ENCODE results near the gene ANP32D.
"Not testable (repeated sequence)": the region's sequence is repeated elsewhere in the genome, so short reads cannot be mapped to it uniquely, and the experiment has no call there.

ANP32D gene

DNA sequence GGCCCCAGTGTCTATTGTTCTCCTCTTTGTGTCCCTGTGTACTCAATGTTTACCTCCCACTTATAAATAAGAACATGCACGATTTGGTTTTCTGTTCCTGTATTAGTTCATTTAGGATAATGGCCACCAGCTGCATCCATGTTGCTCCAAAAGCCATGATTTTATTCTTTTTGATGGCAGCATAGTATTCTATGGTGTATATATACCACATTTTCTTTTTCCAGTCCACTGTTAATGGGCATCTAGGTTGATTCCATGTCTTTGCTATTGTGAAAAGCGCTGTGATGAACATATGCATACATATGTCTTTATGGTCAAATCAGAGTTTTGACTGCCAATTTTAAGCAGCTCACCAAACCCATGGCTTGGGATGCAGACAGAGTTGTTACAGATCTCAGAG, 17.2 kb upstream of the ANP32D start:
- H3K27me3 ChIP-seq (ENCODE audit: insufficient read depth, low read depth, severe bottlenecking), result peaks cover 39% of the 10 kb centered on the region
- TF ChIP-seq, protein P1, sequence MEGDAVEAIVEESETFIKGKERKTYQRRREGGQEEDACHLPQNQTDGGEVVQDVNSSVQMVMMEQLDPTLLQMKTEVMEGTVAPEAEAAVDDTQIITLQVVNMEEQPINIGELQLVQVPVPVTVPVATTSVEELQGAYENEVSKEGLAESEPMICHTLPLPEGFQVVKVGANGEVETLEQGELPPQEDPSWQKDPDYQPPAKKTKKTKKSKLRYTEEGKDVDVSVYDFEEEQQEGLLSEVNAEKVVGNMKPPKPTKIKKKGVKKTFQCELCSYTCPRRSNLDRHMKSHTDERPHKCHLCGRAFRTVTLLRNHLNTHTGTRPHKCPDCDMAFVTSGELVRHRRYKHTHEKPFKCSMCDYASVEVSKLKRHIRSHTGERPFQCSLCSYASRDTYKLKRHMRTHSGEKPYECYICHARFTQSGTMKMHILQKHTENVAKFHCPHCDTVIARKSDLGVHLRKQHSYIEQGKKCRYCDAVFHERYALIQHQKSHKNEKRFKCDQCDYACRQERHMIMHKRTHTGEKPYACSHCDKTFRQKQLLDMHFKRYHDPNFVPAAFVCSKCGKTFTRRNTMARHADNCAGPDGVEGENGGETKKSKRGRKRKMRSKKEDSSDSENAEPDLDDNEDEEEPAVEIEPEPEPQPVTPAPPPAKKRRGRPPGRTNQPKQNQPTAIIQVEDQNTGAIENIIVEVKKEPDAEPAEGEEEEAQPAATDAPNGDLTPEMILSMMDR (IDR thresholded peaks at IDR 0.05; ENCODE audit: low read depth, low read length), result no peak
- no peak overlapping the region for H3K27ac ChIP-seq
- H3K4me3 ChIP-seq (ENCODE audit: low read depth, low read length), result no peak overlapping the region
- H3K9me3 ChIP-seq (ENCODE audit: severe bottlenecking), result no peaks in the 10 kb centered on the region
- no peak for DNase-seq
- H3K36me3 ChIP-seq, result no peaks in the 10 kb centered on the region

GRCh38 chr12:48459259-48459658, 13.1 kb upstream of the ANP32D start:
- Histone ChIP-seq H3K27ac (no peak overlapping the region), H3K36me3 (no peaks in the 10 kb centered on the region), H3K4me3 (ENCODE audit: low read depth, low read length) (no peak overlapping the region), H3K27me3 (ENCODE audit: insufficient read depth, low read depth, severe bottlenecking) (peaks cover 38% of the 10 kb centered on the region), H3K9me3 (ENCODE audit: severe bottlenecking) (no peaks in the 10 kb centered on the region)
- TF ChIP-seq, protein P1 (IDR thresholded peaks at IDR 0.05; ENCODE audit: low read depth, low read length), result no peak
- DNase-seq, result no peak

DNA sequence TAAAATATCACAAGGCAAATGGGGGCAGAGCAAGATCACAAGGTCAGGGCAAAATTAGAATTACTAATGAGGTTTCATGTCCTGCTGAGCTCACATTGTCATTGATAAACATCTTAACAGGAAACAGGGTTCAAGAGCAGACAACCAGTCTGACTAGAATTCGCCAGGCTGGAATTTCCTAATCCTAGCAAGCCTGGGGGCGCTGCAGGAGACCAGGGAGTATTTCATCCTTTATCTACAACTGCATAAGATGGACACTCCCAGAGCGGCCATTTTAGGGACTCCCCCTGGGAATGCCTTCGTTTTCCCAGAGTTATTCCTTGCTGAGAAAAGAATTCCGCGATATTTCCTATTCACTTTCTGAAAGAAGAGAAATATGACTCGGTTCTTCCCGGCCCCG, 3.3 kb upstream of the ANP32D start:
- H3K27ac ChIP-seq; H3K4me3 ChIP-seq (ENCODE audit: low read depth, low read length); DNase-seq; H3K36me3 ChIP-seq: not testable (repeated sequence)
- Histone ChIP-seq H3K9me3 (ENCODE audit: severe bottlenecking) (peaks cover 18% of the 10 kb centered on the region), H3K27me3 (ENCODE audit: insufficient read depth, low read depth, severe bottlenecking) (peaks cover 15% of the 10 kb centered on the region)

GRCh38 chr12:48473061-48473460, 702 bp downstream of the ANP32D start:
- Histone ChIP-seq H3K4me3 (ENCODE audit: low read depth, low read length) (no peak overlapping the region), H3K9me3 (ENCODE audit: severe bottlenecking) (peaks cover 22% of the 10 kb centered on the region), H3K27me3 (ENCODE audit: insufficient read depth, low read depth, severe bottlenecking) (peaks cover 17% of the 10 kb centered on the region), H3K36me3 (no peaks in the 10 kb centered on the region), H3K27ac (no peak overlapping the region)
- no peak for DNase-seq
- TF ChIP-seq, protein P1 (IDR thresholded peaks at IDR 0.05; ENCODE audit: low read depth, low read length), result no peak

DNA sequence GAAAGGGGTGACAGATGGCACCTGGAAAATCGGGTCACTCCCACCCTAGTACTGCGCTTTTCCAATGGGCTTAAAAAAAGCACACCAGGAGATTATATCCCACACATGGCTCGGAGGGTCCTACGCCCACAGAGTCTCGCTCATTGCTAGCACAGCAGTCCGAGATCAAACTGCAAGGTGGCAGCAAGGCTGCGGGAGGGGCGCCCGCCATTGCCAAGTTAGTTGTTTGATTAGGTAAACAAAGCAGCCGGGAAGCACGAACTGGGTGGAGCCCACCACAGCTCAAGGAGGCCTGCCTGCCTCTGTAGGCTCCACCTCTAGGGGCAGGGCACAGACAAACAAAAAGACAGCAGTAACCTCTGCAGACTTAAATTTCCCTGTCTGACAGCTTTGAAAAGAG, 2.1 kb downstream of the ANP32D start:
- not testable (repeated sequence) for H3K36me3 ChIP-seq; H3K4me3 ChIP-seq (ENCODE audit: low read depth, low read length); DNase-seq; H3K27ac ChIP-seq; H3K9me3 ChIP-seq (ENCODE audit: severe bottlenecking)
- H3K27me3 ChIP-seq (ENCODE audit: insufficient read depth, low read depth, severe bottlenecking), result peaks cover 17% of the 10 kb centered on the region

DNA sequence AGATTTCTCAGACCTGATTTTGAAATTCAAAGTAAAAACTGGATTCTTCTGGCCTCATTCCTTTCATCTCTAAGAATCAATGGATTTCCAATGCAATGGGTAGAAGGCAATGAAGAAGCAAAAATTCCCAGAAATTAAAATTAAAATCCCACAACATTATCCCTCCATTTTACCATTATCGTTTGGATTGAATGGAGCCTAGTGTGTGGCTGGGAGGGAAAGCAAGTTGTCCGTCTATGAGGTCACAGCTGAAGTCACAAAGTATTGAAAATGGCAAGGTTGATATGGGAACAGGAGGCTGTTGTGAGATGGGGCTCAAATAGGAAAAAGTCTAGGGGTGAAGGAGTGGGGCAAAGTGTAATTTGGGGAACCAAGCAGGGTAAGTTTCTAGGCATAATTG, 9.8 kb downstream of the ANP32D start, which contains the start of gene C12orf54:
Gene C12orf54, plus strand, starts transcription at position 301 of the 400 bp plus-strand sequence. CDS start 799 bp downstream, outside the sequence.
- H3K4me3 ChIP-seq (ENCODE audit: low read depth, low read length), result no peak within 1 kb of the TSS
- peaks cover 33% of the 10 kb centered on the region for H3K27me3 ChIP-seq (ENCODE audit: insufficient read depth, low read depth, severe bottlenecking)
- no peak for DNase-seq
- H3K9me3 ChIP-seq (ENCODE audit: severe bottlenecking), result no peaks in the 10 kb centered on the region
- H3K27ac ChIP-seq, result no peak within 1 kb of the TSS
- H3K36me3 ChIP-seq, result no peaks in the 10 kb centered on the region
- TF ChIP-seq, protein P1 (IDR thresholded peaks at IDR 0.05; ENCODE audit: low read depth, low read length), result no peak

DNA sequence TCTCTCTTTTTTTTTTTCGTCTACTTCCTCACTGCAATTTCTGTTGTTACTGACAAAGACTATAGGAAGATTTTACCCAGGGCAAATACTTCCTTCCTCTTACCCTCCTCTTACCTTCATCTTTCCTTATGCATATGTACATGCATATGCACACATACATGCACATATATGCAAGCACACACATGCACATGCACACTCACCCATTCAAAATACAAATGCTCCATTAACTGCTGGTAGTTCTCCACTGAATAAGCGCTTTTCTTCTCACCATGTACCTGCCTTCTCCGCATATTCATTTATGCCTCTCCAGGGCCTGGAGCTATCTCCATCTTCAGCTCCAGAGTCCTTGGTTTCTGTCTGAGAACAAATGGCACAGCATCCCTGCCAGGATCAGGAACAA, 10.6 kb downstream of the ANP32D start:
- Histone ChIP-seq H3K4me3 (ENCODE audit: low read depth, low read length) (no peak overlapping the region), H3K36me3 (no peaks in the 10 kb centered on the region), H3K9me3 (ENCODE audit: severe bottlenecking) (no peaks in the 10 kb centered on the region), H3K27me3 (ENCODE audit: insufficient read depth, low read depth, severe bottlenecking) (peaks cover 40% of the 10 kb centered on the region), H3K27ac (no peak overlapping the region)
- DNase-seq, result no peak
- TF ChIP-seq, protein P1 (IDR thresholded peaks at IDR 0.05; ENCODE audit: low read depth, low read length), result no peak
